ENCODE measurements around the gene ARHGAP29.

Gene ARHGAP29

GRCh38 chr1:94235189-94236012 is 2.0 kb downstream of the ARHGAP29 start:
- Mint-ChIP-seq H3K9me3 (no peaks in the 10 kb centered on the region), H3K27me3 (peaks cover 49 to 72% of the 10 kb centered on the region in 2 donors), H3K36me3 (no peaks in the 10 kb centered on the region), H3K4me3 (no peak overlapping the region), H3K27ac (no peak overlapping the region), H3K4me1 (peaks cover 5 to 14% of the 10 kb centered on the region in 2 donors)
- no peak for DNase-seq
- ATAC-seq (replicated peaks) = no peak

- no peak overlapping the region for H3K27ac Mint-ChIP-seq
- peaks cover 49 to 66% of the 10 kb centered on the region in 2 donors for H3K27me3 Mint-ChIP-seq
- ATAC-seq (replicated peaks) (no peak), DNase-seq (no peak)
- peaks cover 5 to 14% of the 10 kb centered on the region in 2 donors for H3K4me1 Mint-ChIP-seq
- no peak overlapping the region for H3K4me3 Mint-ChIP-seq
- no peaks in the 10 kb centered on the region for H3K36me3 Mint-ChIP-seq
- H3K9me3 Mint-ChIP-seq = no peaks in the 10 kb centered on the region
These were observed 2.8 kb downstream of the ARHGAP29 start for GRCh38 chr1:94234615-94235014.

- DNase-seq = no peak
- H3K4me3 Mint-ChIP-seq = no peak overlapping the region
- H3K9me3 Mint-ChIP-seq = no peaks in the 10 kb centered on the region
- H3K27ac Mint-ChIP-seq = no peak overlapping the region
- ATAC-seq (replicated peaks) = no peak
- no peaks in the 10 kb centered on the region for H3K36me3 Mint-ChIP-seq
- peaks cover 5 to 13% of the 10 kb centered on the region in 2 donors for H3K4me1 Mint-ChIP-seq
- H3K27me3 Mint-ChIP-seq = peaks cover 33 to 46% of the 10 kb centered on the region in 2 donors
These were observed 5.6 kb downstream of the ARHGAP29 start for GRCh38 chr1:94231746-94232145.

GRCh38 chr1:94230920-94231319 is 6.5 kb downstream of the ARHGAP29 start:
- no peaks in the 10 kb centered on the region for H3K9me3 Mint-ChIP-seq
- no peak for DNase-seq
- H3K36me3 Mint-ChIP-seq = no peaks in the 10 kb centered on the region
- no peak for ATAC-seq (replicated peaks)
- no peak overlapping the region for H3K4me3 Mint-ChIP-seq
- H3K4me1 Mint-ChIP-seq = peaks cover 3 to 5% of the 10 kb centered on the region in 2 donors
- no peak overlapping the region for H3K27ac Mint-ChIP-seq
- peaks cover 25 to 37% of the 10 kb centered on the region in 2 donors for H3K27me3 Mint-ChIP-seq

GRCh38 chr1:94228640-94229375 is 8.6 kb downstream of the ARHGAP29 start:
- ATAC-seq (replicated peaks) (no peak), DNase-seq (no peak)
- no peaks in the 10 kb centered on the region for H3K9me3 Mint-ChIP-seq
- no peaks in the 10 kb centered on the region for H3K36me3 Mint-ChIP-seq
- no peak overlapping the region for H3K27ac Mint-ChIP-seq
- peaks cover 11 to 28% of the 10 kb centered on the region in 2 donors for H3K27me3 Mint-ChIP-seq
- no peaks in the 10 kb centered on the region for H3K4me1 Mint-ChIP-seq
- no peak overlapping the region for H3K4me3 Mint-ChIP-seq

GRCh38 chr1:94227624-94228023 is 9.8 kb downstream of the ARHGAP29 start:
- Mint-ChIP-seq H3K9me3 (no peaks in the 10 kb centered on the region), H3K27ac (no peak overlapping the region), H3K4me3 (no peak overlapping the region), H3K4me1 (no peaks in the 10 kb centered on the region), H3K27me3 (peaks cover 10 to 19% of the 10 kb centered on the region in 2 donors), H3K36me3 (no peaks in the 10 kb centered on the region)
- no peak for ATAC-seq (replicated peaks)
- DNase-seq = no peak

- peaks cover 0 to 6% of the 10 kb centered on the region in 2 donors for H3K27me3 Mint-ChIP-seq
These were observed 11.5 kb downstream of the ARHGAP29 start for GRCh38 chr1:94225845-94226244.

GRCh38 chr1:94218332-94218731 is 19.1 kb downstream of the ARHGAP29 start:
- Mint-ChIP-seq H3K9me3 (no peaks in the 10 kb centered on the region), H3K27me3 (peaks cover 13 to 15% of the 10 kb centered on the region in 2 donors), H3K36me3 (no peaks in the 10 kb centered on the region), H3K4me1 (no peaks in the 10 kb centered on the region), H3K4me3 (no peak overlapping the region), H3K27ac (no peak overlapping the region)
- no peak for DNase-seq
- no peak for ATAC-seq (replicated peaks)

More at GRCh38 chr1:94225845-94226244, 11.5 kb downstream of the ARHGAP29 start:
- Mint-ChIP-seq H3K36me3 (no peaks in the 10 kb centered on the region), H3K4me3 (no peak overlapping the region), H3K4me1 (no peaks in the 10 kb centered on the region), H3K27ac (no peak overlapping the region), H3K9me3 (no peaks in the 10 kb centered on the region)
- ATAC-seq (replicated peaks) (no peak), DNase-seq (no peak)

GRCh38 chr1:94215955-94216354 is 21.4 kb downstream of the ARHGAP29 start:
- Mint-ChIP-seq H3K27me3 (peaks cover 18 to 20% of the 10 kb centered on the region in 2 donors), H3K36me3 (no peaks in the 10 kb centered on the region), H3K9me3 (no peaks in the 10 kb centered on the region), H3K4me3 (no peak overlapping the region), H3K27ac (no peak overlapping the region), H3K4me1 (no peaks in the 10 kb centered on the region)
- ATAC-seq (replicated peaks) = no peak
- no peak for DNase-seq

GRCh38 chr1:94209982-94210381 is 27.4 kb downstream of the ARHGAP29 start:
- Mint-ChIP-seq H3K9me3 (peaks cover 0 to 5% of the 10 kb centered on the region in 2 donors), H3K27ac (no peak overlapping the region), H3K4me3 (no peak overlapping the region), H3K36me3 (no peaks in the 10 kb centered on the region), H3K4me1 (no peaks in the 10 kb centered on the region), H3K27me3 (peaks cover 5 to 12% of the 10 kb centered on the region in 2 donors)
- ATAC-seq (replicated peaks) (no peak), DNase-seq (no peak)

GRCh38 chr1:94209425-94209824 is 28.0 kb downstream of the ARHGAP29 start:
- Mint-ChIP-seq H3K9me3 (peaks cover 0 to 5% of the 10 kb centered on the region in 2 donors), H3K4me3 (no peak overlapping the region), H3K27me3 (peaks cover 5 to 10% of the 10 kb centered on the region in 2 donors), H3K36me3 (no peaks in the 10 kb centered on the region), H3K27ac (no peak overlapping the region), H3K4me1 (no peaks in the 10 kb centered on the region)
- DNase-seq (no peak), ATAC-seq (replicated peaks) (no peak)

- Mint-ChIP-seq H3K4me1 (no peaks in the 10 kb centered on the region), H3K27me3 (peaks cover 5 to 7% of the 10 kb centered on the region in 2 donors), H3K27ac (no peak overlapping the region), H3K9me3 (peaks cover 0 to 5% of the 10 kb centered on the region in 2 donors), H3K36me3 (no peaks in the 10 kb centered on the region), H3K4me3 (no peak overlapping the region)
- DNase-seq (no peak), ATAC-seq (replicated peaks) (no peak)
These were observed 29.7 kb downstream of the ARHGAP29 start for GRCh38 chr1:94207695-94208094.

- no peak for DNase-seq
- H3K9me3 Mint-ChIP-seq = peaks cover 0 to 5% of the 10 kb centered on the region in 2 donors
- H3K36me3 Mint-ChIP-seq = no peaks in the 10 kb centered on the region
- no peaks in the 10 kb centered on the region for H3K4me1 Mint-ChIP-seq
- ATAC-seq (replicated peaks) = no peak
- H3K27me3 Mint-ChIP-seq = peaks cover 7 to 10% of the 10 kb centered on the region in 2 donors
- H3K27ac Mint-ChIP-seq = no peak overlapping the region
- no peak overlapping the region for H3K4me3 Mint-ChIP-seq
These were observed 31.7 kb downstream of the ARHGAP29 start for GRCh38 chr1:94205639-94206038.

- Mint-ChIP-seq H3K4me3 (no peak overlapping the region), H3K36me3 (no peaks in the 10 kb centered on the region), H3K9me3 (no peaks in the 10 kb centered on the region), H3K27me3 (peaks cover 7% of the 10 kb centered on the region in 2 donors), H3K27ac (no peak overlapping the region), H3K4me1 (no peaks in the 10 kb centered on the region)
- DNase-seq = no peak
- ATAC-seq (replicated peaks) = no peak
These were observed 35.1 kb downstream of the ARHGAP29 start for GRCh38 chr1:94202241-94202640.

- Mint-ChIP-seq H3K9me3 (no peaks in the 10 kb centered on the region), H3K27me3 (peaks cover 7% of the 10 kb centered on the region in 2 donors), H3K27ac (no peak overlapping the region), H3K36me3 (no peaks in the 10 kb centered on the region), H3K4me1 (no peaks in the 10 kb centered on the region), H3K4me3 (no peak overlapping the region)
- no peak for DNase-seq
- ATAC-seq (replicated peaks) = no peak
These were observed 38.0 kb downstream of the ARHGAP29 start for GRCh38 chr1:94199398-94199797.

Data from stimulated activated naive B cell treated with anti-CD40 and anti-IgM and Interleukin-4, amounts not matched to agents 10 μg/mL and 1 μg/mL and 100 μg/mL, for 72 hours (primary cell).